Fibroblast of gingiva (primary cell): ENCODE results near the gene SLC15A3.
"Not testable (repeated sequence)": the region's sequence is repeated elsewhere in the genome, so short reads cannot be mapped to it uniquely, and the experiment has no call there.

Source experiments
- DNase-seq: peaks from one replicate; pipeline ENCODE4 v3.0.0-alpha.2; 2011; ENCODE audit warnings: low read depth

SLC15A3 gene

DNA sequence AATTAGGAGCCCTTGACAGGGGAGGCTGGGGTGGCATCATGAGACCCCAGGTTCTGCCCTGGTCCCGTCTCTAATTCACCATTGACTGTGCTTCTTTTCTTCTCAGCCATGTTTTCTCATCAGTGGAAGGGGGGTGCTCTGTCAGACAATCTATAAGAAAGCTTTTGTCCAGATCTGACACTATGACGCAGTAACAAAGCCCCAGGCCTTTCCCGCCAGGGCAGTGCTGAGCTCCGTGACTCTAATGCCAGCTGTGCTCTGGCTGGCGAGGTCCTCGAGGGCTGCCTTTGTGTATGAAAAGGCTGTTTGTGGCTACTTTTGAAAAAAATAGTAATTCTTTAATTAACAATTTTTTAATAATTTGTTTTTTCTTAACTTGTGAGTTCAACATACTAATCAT lies 22.8 kb upstream of the SLC15A3 start:
- no peak for DNase-seq

DNA sequence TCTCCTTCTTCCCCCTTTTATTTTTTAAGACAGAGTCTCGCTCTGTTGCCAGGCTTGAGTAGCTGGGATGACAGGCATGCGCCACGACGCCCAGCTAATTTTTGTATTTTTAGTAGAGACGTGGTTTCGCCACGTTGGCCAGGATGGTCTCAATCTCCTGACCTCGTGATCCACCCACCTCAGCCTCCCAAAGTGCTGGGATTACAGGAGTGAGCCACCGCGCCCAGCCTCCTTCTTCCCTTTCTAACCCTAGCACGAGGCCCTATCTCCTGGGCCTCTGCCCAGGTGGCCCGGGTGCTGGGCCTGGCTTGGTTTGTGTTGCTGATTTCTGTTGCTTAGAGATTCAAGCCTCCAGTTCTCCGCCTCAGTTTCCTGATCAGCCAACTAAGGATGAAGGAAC lies 22.3 kb upstream of the SLC15A3 start:
- DNase-seq, result not testable (repeated sequence)

DNA sequence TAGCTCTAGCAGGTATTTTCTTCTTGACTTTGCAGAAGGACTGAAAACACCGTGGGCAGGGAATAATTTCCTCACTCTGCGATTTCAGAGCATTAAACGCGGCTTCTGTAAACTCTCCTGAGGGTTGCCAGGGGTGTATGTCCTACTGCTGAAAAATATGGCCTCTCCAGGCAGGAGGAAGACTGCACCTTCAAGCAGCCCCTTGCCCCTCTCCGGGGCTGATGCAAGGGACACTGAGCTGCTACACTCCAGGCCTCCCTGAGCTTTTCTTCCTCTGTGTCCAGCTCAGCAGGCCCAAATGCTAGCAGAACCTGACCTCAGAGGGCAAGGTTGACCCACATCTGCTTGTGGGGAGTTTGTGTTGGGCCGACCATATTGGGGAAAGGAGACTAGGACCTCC lies 21.7 kb upstream of the SLC15A3 start:
- DNase-seq, result no peak

DNA sequence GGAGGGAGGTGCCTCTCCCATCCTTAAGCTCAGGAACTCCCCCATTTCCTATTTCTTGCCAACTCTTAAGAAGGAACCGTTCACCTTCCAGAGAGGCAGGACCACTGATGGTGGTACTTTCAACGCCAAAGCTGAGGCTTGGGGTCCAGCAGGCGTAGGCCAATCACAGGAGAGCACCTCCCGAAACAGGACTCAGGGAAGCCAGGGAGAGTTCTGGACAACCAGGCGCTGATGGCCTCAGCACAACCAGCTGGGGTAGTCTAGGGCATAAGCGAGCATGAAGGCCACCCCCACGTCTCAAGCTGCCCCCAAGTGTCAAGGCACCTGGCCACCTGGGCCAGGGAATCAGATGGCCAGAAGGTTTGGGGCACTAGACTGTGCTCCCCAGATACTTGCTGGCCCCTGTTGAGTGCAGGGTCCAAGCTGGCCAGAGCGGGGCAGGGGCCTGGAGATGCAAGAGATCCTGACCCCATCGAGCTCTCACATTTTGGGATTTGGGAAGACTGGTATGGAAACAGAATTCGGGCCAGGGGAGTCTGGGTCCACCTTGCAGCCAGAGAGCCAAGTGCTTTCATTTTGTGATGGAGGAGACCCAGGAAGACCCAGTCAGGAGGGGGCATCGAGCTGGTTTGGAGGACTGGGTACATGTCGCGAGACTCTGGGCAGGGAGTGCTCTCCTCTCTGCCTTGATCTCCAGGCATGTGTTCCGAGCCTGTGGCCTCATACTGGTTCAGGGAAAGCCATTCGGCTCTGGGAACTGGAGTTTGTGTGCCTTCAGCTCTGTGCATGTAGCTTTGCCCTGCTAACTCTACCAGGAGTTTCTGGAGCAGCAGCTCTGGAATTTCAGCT lies 20.4 kb upstream of the SLC15A3 start:
- no peak for DNase-seq

DNA sequence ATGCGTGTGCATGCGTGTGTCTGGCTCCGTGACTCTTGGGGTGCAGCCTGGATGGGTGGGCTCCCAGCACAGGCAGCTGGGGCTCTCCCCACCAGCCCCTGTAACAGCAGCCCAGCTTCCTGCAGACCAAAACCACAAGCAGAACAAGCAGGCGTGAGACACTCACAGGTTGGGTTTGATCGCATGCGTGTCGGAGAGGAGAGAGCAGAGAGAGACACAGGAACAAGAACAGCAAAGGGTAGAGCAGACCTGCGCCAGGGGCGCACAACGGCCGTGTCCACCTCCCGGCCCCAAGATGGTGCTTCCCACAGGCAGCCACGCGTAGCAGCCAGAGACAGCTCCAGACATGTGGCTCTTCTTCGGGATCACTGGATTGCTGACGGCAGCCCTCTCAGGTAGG lies 19.5 kb upstream of the SLC15A3 start, which contains the start of gene CD6:
Gene CD6, plus strand, starts transcription at position 161 of the 400 bp plus-strand sequence. Its CDS starts 186 bp downstream, at position 347.
- no peak for DNase-seq

DNA sequence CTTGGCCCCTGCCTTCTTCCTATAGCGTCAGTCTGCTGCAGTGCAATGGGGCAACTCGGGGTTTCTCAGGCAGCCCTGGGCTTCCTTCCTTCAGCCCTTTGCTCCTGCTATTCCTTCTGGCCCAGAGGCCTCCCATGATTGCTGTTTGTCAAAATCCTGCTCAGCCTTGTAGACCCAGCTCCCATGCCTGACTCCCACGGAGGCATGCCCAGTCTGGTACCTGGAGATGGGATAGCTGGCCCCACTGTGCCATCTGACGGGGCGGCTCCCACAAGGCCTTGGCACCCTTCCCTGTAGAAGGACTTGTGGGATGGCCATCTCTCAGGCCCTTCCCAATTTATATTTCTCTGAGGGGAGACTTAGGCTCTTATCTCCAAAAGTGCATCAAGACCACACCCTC lies 18.9 kb upstream of the SLC15A3 start:
- DNase-seq, result no peak

DNA sequence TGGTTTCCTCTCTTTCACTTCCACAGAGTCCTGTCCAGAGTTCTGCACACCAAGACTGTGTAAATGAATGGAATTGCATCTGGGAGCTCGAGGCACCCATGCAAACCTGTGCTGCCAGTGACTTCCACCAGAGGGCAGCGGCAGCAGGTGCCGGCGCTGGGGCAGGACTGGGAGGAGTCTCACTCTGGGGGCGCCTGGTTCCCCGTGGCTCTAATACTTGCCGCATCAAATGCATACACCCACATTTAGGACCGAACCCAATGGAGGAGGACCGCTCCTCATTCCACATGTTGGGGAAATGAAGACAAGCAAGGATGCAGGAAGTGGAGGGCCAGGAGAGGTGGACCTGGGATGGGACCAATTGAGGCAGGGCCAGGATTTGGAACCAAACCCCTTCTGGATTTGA lies 18.4 kb upstream of the SLC15A3 start:
- DNase-seq, result no peak

DNA sequence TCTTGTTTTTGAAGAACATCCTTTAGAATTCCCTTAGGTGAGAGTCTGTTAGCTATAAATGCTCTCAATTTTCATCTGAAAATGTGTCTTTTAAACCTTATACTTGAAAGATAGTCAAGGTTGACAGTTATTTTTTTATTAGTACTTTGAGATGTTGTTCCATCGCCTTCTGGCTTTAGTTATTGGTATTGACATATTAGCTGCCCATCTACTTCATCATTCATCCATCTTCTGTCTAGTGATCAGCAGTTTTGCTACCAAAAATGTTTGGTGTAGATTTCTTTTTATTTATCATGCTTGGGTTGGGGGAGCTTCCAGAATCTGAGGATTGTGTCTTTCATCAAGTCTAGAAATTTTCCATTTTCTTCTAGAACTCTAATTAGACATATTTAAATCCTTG lies 16.2 kb upstream of the SLC15A3 start:
- no peak for DNase-seq

DNA sequence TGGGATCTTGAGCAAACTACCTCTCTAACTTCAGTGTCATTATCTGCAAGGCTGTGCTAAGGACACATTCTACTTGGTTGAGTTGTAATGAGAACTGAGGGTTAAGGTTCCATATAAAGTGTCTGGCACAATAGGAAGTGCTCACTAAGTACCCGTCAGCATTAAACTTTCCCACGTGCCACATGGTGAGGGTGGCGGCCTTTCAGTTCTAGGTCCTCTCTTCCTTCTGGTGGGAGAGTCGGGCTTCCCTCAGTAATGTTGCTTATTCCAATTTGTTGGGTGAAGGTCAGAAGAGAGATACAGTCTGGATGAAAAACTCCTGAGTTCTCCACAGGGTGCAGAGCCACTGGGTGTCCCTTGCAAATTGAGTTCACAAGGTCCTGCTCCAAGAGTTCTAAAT lies 14.9 kb upstream of the SLC15A3 start:
- no peak for DNase-seq

DNA sequence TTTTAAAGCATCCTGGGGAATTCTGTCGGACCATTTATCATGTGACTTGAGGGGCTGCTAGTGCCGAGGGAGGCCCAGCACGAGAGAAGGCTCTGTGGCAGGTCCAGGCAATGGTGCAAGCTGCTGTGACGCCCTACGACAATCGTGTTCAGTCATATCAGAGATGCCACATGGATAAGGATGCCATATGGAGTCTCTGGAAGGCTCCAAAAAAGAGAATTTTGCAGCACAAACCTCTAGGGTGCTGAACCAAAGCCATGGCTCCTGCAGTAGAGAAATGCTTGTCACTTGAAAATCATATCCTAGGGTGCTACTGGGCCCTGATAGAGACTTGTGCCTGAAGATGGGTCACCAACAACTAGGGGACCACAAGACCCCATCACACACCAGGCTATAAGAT lies 12.8 kb upstream of the SLC15A3 start:
- no peak for DNase-seq

DNA sequence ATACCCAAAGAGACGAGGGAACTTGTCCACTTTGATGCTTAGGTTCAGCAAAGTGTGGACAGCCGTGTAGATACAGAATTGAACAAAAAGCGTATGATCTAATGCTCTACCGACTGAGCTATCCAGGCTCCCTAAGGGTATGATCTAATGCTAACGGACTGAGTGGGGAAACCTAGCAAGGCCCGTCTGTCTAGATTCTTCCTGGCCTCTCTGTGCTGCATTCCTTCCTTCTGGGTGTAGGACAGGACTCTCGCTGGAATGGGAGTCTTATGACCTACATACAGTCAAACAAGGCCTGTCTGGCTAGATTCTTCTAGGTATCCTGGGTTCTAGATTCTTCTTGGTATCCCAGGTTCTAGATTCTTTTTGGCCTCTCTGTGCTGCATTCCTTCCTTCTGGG lies 8.4 kb upstream of the SLC15A3 start:
- DNase-seq, result no peak

DNA sequence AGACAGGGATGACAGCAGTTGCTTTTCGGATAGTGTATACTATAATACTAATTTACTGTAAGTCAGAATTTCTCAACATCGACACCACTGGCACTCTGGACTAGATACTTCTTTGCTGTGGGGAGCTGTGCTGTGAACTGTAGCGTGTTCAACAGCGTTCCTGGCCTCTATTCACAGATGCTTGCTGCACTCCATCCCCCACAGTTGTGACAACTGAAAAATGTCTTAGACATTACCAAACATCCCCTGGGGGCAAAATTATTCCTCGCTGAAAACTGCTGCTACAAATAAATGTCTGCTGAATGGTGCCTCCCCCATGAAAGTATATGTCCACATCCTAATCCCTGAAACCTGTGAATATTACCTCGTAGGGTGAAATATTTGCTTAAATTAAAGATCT lies 7.5 kb upstream of the SLC15A3 start:
- no peak for DNase-seq

DNA sequence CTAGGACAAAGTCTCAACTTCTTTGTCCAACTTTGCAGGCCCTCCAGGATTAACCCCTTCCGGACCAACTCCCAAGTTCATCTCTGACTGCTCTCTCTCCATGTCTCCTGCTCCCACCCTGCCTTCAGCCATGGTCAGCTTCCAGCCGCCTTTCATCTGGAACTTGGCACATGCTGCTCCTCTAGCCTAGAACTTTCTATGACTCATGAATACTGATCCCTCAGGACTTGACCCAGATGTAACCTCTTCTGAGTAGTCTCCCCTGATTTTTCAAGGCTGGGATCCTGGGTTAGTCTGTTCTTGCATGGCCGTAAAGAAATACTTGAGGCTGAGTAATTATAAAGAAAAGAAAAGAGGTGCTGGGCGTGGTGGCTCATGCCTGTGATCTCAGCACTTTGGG lies 5.2 kb upstream of the SLC15A3 start:
- DNase-seq, result no peak

DNA sequence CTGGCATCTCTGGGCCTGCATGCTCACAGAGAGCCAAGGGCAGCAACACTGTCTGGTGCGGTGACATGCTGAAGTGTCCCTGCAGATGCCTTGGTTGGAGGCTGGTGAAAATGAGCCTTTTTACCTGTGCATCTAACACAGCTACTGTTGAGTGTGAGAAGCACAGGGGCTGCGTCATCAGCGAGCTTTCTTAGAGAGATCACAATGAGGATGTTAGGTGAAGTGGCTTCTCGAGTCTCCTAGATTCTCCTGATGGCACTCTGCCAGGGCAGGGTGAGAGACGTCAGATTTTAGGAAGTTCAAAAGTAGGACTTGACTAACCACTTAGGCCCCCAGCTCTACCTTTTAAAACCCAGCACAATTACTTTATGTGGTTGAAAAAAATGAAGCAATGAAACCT lies 3.6 kb upstream of the SLC15A3 start:
- no peak for DNase-seq

DNA sequence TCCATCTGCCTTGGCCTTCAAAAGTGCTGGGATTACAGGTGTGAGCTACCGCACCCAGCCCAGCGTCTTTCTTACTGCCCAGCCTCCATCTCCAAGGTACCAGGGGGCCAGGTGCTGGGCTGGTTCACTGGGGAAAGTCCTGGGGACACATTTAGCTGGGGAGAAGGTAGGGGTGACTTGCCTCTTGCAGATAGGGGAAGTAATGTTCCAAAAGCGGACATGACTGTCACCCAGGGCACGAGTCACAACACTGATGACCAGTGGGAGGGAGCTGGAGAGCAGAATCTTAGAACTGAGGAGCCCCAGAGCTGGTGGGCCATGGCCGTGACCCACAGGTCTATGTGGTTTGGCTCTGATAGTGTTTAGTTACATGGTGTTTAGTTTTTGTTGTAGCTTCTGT lies 2.4 kb upstream of the SLC15A3 start:
- DNase-seq, result no peak

DNA sequence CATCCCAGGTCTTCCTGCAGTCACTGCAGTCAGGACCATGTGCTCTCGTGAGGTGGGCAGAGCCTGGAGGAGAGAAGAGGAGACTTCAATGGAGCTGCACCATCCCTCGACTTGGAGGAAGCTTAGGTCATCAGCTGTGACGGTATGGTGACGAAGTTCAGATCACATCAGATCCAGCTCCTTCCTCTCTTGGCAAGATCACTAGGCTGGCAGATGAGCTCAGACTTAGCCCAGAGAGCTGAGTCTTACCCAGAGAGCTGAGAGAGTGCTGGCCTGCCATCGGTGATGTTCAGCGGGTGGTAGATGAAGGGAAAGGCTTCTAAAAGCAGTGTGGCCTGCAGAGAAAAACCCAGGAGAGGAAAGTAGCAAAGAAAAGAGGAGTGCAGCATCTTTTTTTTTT lies 1.8 kb upstream of the SLC15A3 start:
- DNase-seq, result no peak

DNA sequence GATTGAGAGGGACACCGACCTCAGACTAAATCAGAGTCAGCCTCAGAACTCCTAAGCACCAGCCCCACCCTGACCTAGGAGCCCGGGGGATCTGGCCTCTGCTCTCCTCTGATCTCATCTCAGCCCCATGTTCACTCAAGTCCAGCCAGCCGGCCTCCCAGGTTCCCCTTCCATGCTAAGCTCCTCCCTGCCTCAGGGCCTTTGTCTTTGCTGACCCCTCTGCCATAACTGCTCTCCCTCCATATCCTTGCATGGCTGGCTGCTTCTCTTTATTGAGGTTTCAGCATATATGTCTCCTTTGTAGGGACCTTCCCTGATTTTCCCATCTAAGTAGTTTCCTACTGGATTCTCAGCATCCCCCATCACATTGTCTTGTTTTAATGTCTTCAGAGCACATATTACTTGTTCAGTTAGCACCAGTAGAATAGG lies 780 bp upstream of the SLC15A3 start:
- DNase-seq, result no peak

DNA sequence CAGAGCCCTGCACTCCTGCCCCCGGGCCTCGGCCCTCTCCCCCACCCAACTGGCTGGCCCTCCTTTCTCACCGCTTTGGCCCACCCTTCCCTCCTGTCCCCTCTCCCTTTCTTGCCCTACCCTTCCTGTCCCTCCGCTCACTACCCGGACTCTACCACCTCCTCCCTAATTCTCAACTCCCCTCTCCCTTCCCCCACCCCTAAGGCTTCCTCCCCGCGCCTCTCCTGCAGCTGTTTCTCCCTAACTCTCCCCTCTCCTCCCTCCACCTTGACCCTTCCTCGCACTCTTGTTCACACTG lies 421 bp downstream of the SLC15A3 start:
- no peak for DNase-seq

DNA sequence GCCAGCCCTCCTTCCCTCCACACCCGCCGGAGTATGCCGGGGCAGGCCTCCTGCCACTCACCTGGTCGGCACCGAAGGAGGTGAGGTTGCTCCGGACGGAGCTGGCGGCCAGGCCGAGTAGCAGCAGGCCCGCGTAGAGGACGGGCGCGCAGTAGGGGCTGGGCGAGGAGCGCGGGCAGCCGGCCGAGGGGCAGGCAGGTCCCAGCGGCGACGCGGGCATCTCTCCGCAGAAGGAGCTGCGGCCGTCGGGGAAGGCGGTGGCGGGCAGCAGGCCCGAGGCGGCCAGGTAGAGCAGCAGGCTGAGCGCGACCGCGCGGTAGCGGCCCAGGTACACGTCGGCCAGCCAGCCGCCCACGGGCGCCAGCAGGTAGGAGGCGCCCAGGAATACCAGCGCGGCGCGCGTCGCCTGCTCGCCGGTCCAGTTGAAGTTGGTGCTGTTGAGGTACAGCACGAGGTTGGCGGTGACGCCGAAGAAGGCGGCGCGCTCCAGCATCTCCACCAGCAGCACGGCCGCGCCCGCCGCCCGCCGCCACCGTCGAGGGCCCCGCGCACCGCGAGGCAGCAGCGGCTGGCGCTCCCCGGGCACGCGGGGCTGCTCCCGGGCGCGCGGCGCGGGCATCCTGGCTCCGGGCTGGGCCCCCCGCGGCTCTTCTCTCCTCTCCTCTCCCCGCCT lies 907 bp downstream of the SLC15A3 start:
- DNase-seq, result no peak

DNA sequence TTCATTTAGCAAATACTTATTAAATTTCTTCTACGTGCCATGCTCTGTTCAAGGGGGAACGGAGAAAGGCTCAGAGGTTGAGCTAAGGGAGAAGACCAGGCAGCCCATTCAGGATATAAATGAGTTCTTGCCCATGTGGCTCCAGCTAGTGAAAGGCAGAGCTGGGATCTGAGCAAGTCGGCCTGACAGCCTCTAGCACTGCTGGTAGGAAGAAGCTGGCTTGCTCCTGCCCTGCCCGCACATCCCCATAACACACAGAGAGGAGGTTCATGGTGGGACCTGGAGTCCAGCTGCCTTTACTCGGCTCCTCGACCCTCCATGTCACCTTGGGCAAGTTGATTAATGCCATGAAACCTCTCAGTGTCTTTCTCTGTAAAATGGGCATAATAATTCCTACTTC lies 2.0 kb downstream of the SLC15A3 start:
- no peak for DNase-seq

DNA sequence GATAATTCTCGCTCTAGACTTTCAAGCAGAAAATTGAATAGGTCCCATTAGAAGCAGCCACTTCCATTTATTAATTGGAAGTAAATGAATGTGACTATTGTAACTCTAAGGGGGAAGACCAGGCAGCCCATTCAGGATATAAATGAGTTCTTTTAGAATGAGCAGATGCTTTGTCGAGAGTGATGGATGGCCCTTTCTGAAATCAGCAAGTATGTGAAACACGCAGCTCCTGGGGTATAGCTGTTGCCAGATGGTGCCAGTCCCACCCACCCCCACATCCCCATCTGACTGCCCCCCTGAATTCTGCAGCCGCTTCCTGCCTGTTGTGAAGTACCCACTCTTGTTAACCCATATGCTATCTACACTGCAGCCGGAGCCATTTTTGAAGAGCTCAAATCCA lies 3.7 kb downstream of the SLC15A3 start:
- no peak for DNase-seq

DNA sequence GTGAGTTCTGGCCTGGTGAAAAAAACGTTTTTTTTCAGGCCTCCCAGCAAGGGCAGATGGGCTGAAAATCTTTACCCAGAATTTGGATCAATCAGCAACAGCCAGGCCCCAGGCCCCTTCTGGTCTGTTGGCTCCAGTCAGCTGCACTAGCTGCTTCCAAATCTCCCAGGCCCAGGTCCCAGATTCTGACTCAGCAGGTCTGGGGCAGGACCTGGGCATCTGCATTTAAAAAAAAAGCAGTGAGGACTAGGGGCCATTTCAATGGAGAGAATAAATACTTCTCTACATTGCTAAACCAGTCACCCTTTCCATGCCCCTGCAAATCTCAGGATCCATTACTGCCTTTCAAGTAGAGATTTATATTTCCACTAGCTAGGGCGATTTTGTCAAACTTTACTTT lies 4.3 kb downstream of the SLC15A3 start:
- no peak for DNase-seq

DNA sequence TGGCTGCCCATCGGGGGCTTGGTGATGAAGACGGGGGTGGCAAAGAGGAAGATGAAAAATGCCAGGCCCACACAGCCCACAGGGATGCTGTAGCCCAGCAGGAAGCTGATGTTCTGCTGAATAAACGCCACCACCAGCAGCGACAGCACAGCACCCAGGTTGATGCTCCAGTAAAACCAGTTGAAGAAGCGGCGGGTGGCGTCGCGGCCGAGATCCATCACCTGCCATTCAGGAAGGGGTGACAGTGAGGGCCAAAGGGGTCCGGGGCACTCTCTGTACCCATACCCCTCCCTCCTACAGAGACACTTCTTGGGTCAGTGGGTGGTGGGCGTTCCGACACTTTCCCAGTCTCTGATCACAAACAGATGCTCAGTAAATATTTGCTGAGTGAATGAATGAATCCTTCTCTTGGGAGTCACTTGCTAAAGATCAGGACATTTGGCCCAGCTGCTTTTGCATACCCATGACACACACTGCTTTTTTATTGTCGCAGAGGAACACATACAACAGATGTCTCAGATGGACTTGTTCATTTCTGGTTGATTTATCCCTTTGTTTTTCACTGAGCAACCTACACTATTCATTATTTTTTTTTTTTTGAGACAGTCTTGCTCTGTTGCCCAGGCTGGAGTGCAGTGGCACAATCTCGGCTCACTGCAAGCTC lies 5.2 kb downstream of the SLC15A3 start:
- no peak for DNase-seq
